Tibial artery (tissue), 4 donors: Measurements from ENCODE around the gene YPEL5.

Experiments used
- DNase-seq, 2 donors: peaks; one replicate each; pipeline ENCODE4 v3.0.0-alpha.2; 2019
- H3K27ac ChIP-seq, 2 donors: fragments of 200-600 bp; sonication (generic) in 1 of 2; 1 replicate in 1 of 2; 2 replicates in 1 of 2; pipeline ENCODE4 v1.5.1; 2018 to 2019; ENCODE audit warnings: mild to moderate bottlenecking in 1 of 2
- H3K27me3 ChIP-seq, 2 donors: fragments of 200-600 bp; sonication (generic) in 1 of 2; one replicate each; pipeline versions ENCODE4 v1.5.1 to v1.6.0; 2016 to 2019
- H3K36me3 ChIP-seq, 3 donors: fragments of 200-600 bp; sonication (generic) in 2 of 3; one replicate each; pipeline ENCODE4 v1.5.1; 2016 to 2019; ENCODE audit warnings: mild to moderate bottlenecking in 2 of 3
- H3K4me1 ChIP-seq, 4 donors: fragments of 200-600 bp; sonication (generic) in 2 of 4; 1 replicate in 3 of 4; 2 replicates in 1 of 4; pipeline ENCODE4 v1.5.1; 2016 to 2019
- H3K4me3 ChIP-seq, 2 donors: fragments of 200-600 bp; sonication (generic) in 1 of 2; 1 replicate in 1 of 2; 2 replicates in 1 of 2; pipeline ENCODE4 v1.5.1; 2018 to 2019; ENCODE audit warnings: mild to moderate bottlenecking in 2 of 2
- H3K9me3 ChIP-seq, 3 donors: fragments of 200-600 bp; sonication (generic) in 1 of 3; one replicate each; pipeline ENCODE4 v1.5.1; 2016 to 2019
- CTCF ChIP-seq, 2 experiments: fragments of 200-600 bp in 1 of 2; fragments of 450-650 bp in 1 of 2; IDR thresholded peaks; one replicate each; pipeline ENCODE4 v1.5.1; 2017 to 2019; ENCODE audit warnings: antibody characterized with exemption in 2 of 2, mild to moderate bottlenecking in 1 of 2, moderate library complexity in 1 of 2
- intact Hi-C: fragments of 100-400 bp; cut with DNase I; formaldehyde crosslinking; loops from one replicate; pipeline ENCODE4 v1.15.0; 2023; ENCODE audit warnings: low total_unique reads

YPEL5 gene

GRCh38 chr2:30127016-30127893, 19.6 kb upstream of the YPEL5 start:
- no peak overlapping the region for H3K27ac ChIP-seq
- H3K4me3 ChIP-seq: no peak overlapping the region
- H3K36me3 ChIP-seq: no peaks in the 10 kb centered on the region
- no peak for DNase-seq
- H3K27me3 ChIP-seq: peaks cover 0 to 5% of the 10 kb centered on the region in 2 donors
- intact Hi-C loops: no loop called here
- H3K9me3 ChIP-seq: no peaks in the 10 kb centered on the region
- H3K4me1 ChIP-seq: no peaks in the 10 kb centered on the region
- TF ChIP-seq CTCF (IDR thresholded peaks at IDR 0.05): no peak

GRCh38 chr2:30134582-30134981, 12.2 kb upstream of the YPEL5 start:
- no peaks in the 10 kb centered on the region for H3K9me3 ChIP-seq
- H3K27me3 ChIP-seq: peaks cover 0 to 12% of the 10 kb centered on the region in 2 donors
- no peaks in the 10 kb centered on the region for H3K4me1 ChIP-seq
- no peaks in the 10 kb centered on the region for H3K36me3 ChIP-seq
- no peak for DNase-seq
- H3K27ac ChIP-seq: no peak overlapping the region
- no peak overlapping the region for H3K4me3 ChIP-seq
- intact Hi-C loops: no loop called here
- TF ChIP-seq CTCF (IDR thresholded peaks at IDR 0.05): no peak

GRCh38 chr2:30135541-30135940, 11.3 kb upstream of the YPEL5 start:
- intact Hi-C loops: no loop called here
- Histone ChIP-seq H3K27me3 (peaks cover 0 to 12% of the 10 kb centered on the region in 2 donors), H3K27ac (no peak overlapping the region), H3K36me3 (no peaks in the 10 kb centered on the region), H3K4me1 (no peaks in the 10 kb centered on the region), H3K9me3 (no peaks in the 10 kb centered on the region), H3K4me3 (no peak overlapping the region)
- DNase-seq: no peak
- TF ChIP-seq CTCF (IDR thresholded peaks at IDR 0.05): no peak

- Histone ChIP-seq H3K4me1 (no peaks in the 10 kb centered on the region), H3K9me3 (no peaks in the 10 kb centered on the region), H3K4me3 (no peak overlapping the region), H3K27ac (no peak overlapping the region), H3K27me3 (peaks cover 0 to 12% of the 10 kb centered on the region in 2 donors), H3K36me3 (no peaks in the 10 kb centered on the region)
- intact Hi-C loops: no loop called here
- TF ChIP-seq CTCF (IDR thresholded peaks at IDR 0.05): no peak
- DNase-seq: no peak
Observed at GRCh38 chr2:30136764-30137444, 9.9 kb upstream of the YPEL5 start.

GRCh38 chr2:30139131-30139870, 7.5 kb upstream of the YPEL5 start:
- Histone ChIP-seq H3K36me3 (no peaks in the 10 kb centered on the region), H3K27me3 (peaks cover 0 to 10% of the 10 kb centered on the region in 2 donors), H3K4me1 (no peaks in the 10 kb centered on the region), H3K4me3 (no peak overlapping the region), H3K27ac (no peak overlapping the region), H3K9me3 (no peaks in the 10 kb centered on the region)
- intact Hi-C loops: no loop called here
- no peak for TF ChIP-seq CTCF (IDR thresholded peaks at IDR 0.05)
- DNase-seq: no peak
